RWPE1 (cell line): Measurements from ENCODE around the gene FAM222A.

Experiments
- CTCF ChIA-PET: fragments of 350-600 bp; sonication (Branson Sonifier 250); formaldehyde crosslinking; extraction: SDS; loops from one replicate; lab custom pipeline; 2021; lab: Yijun Ruan, JAX
- POLR2A ChIA-PET: fragments of 400-600 bp; formaldehyde crosslinking; extraction: SDS; loops from one replicate; lab custom pipeline; 2020; ENCODE audit warnings: antibody characterized with exemption; ENCODE audit not compliant: low non-redundant PET; lab: Yijun Ruan, JAX
- DNase-seq: peaks from one replicate; pipeline ENCODE4 v3.0.0; 2012; ENCODE audit warnings: low spot score
- H3K27ac ChIP-seq: fragments of 450-650 bp; 2 replicates; pipeline ENCODE4 v1.5.1; 2017
- TF ChIP-seq, protein P1 (sequence below): fragments of 450-650 bp; conservative IDR thresholded peaks from 2 replicates; pipeline ENCODE4 v1.5.1; 2017; ENCODE audit warnings: low read depth, mild to moderate bottlenecking

Gene FAM222A

GRCh38 chr12:109771746-109772621, 58.4 kb downstream of the FAM222A start:
- ChIA-PET POLR2A (no interaction called here), CTCF (interaction anchor here (0.6 kb wide), 1 partner anchor 198 kb away, joined by 3 read pairs; the partner anchor contains the start of gene MVK)
- no peak for DNase-seq
- TF ChIP-seq, protein P1, sequence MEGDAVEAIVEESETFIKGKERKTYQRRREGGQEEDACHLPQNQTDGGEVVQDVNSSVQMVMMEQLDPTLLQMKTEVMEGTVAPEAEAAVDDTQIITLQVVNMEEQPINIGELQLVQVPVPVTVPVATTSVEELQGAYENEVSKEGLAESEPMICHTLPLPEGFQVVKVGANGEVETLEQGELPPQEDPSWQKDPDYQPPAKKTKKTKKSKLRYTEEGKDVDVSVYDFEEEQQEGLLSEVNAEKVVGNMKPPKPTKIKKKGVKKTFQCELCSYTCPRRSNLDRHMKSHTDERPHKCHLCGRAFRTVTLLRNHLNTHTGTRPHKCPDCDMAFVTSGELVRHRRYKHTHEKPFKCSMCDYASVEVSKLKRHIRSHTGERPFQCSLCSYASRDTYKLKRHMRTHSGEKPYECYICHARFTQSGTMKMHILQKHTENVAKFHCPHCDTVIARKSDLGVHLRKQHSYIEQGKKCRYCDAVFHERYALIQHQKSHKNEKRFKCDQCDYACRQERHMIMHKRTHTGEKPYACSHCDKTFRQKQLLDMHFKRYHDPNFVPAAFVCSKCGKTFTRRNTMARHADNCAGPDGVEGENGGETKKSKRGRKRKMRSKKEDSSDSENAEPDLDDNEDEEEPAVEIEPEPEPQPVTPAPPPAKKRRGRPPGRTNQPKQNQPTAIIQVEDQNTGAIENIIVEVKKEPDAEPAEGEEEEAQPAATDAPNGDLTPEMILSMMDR, result no peak
- H3K27ac ChIP-seq, result no peak overlapping the region

GRCh38 chr12:109772622-109773321, 59.1 kb downstream of the FAM222A start:
- POLR2A ChIA-PET, result no interaction called here
- CTCF ChIA-PET, result interaction anchor here (0.5 to 0.7 kb wide), 2 partner anchors 175 kb away, joined by 3 to 4 read pairs; no protein-coding TSS in a partner anchor
- H3K27ac ChIP-seq, result no peak overlapping the region
- no peak for DNase-seq
- TF ChIP-seq, protein P1, result no peak

GRCh38 chr12:109773384-109774011, 59.9 kb downstream of the FAM222A start:
- TF ChIP-seq, protein P1, result no peak
- ChIA-PET POLR2A (no interaction called here), CTCF (interaction anchor here (0.7 to 1.0 kb wide), 2 partner anchors 175 to 346 kb away, joined by 3 to 4 read pairs; no protein-coding TSS in a partner anchor)
- DNase-seq, result peak; percentile 65
- no peak overlapping the region for H3K27ac ChIP-seq

DNA sequence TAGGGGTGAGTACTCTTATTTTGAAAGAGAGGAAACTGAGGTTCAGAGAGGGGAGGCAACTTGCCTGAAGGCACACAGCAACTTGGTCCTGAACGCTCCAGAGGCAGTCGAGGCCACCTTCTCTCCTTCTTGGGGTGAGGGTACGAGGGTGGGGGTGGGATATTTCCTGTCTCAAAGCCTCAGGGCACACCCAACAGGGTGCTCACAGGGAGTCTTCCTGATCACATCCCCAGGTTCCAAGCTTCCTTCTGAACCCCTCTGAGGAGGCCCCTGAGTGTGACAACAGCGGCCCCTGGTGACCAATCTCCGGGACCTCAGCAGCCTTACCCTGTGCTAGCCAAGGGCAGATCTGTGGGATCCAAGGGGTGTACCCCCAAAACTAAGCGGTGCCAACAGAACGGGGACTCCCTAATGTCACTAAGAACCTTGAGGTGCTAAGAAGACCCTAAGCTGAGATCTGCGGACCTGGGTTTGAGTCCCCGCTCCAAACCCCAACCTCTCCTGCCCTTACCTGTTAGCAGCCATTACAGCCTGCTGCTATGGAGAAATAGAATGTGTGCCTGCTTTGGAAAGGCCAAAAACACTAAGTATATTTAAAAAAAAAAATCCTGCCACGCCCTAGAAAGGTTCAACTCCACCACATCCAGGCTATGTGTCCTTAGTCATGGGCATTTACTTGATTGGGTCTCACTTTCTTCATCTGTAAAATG, 61.7 kb downstream of the FAM222A start:
- TF ChIP-seq, protein P1, result peak; percentile 81
- CTCF ChIA-PET, result interaction anchor here (0.5 to 2.6 kb wide), 16 partner anchors 9 to 530 kb away, joined by 3 to 22 read pairs (median 5); no protein-coding TSS in a partner anchor
- POLR2A ChIA-PET, result no interaction called here
- H3K27ac ChIP-seq, result no peak overlapping the region
- peak; percentile 78 for DNase-seq

DNA sequence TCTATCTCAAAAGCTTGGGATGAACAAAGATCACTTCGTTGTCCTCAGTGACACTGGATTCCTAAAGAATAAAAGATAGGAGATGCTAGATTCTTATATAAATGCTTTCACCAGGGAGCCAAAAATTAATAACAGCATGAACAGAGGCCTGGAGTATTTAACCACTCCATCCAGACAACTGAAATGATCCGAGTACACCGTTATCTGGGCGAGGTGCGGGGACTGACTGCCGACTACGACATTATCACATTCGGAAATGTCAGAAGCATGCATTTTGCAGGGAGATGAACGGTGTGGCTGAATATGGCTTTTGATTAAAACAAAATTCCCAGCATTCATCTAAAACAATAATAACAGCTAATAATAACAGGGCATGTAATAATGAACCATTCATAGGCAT, 63.0 kb downstream of the FAM222A start:
- DNase-seq, result no peak
- CTCF ChIA-PET, result interaction anchor here (1.0 to 2.6 kb wide), 3 partner anchors 11 to 180 kb away, joined by 3 to 22 read pairs (median 7); no protein-coding TSS in a partner anchor
- no peak overlapping the region for H3K27ac ChIP-seq
- TF ChIP-seq, protein P1, result no peak
- POLR2A ChIA-PET, result no interaction called here
